Epithelial cell of esophagus (primary cell): ENCODE results near the gene ZAR1.

ENCODE experiments used
- DNase-seq: peaks from one replicate; pipeline ENCODE4 v3.0.0; 2010; ENCODE audit warnings: low read depth
- H3K4me3 ChIP-seq: 2 replicates; pipeline ENCODE4 v1.5.1; 2011; ENCODE audit warnings: mild to moderate bottlenecking, low read length, control low read depth
- TF ChIP-seq, protein P1 (sequence below): IDR thresholded peaks from 2 replicates; pipeline ENCODE4 v1.5.1; 2011; ENCODE audit warnings: low read depth, mild to moderate bottlenecking, low read length, control low read depth, inconsistent platforms; ENCODE audit not compliant: insufficient read depth; ENCODE audit errors: missing control alignments

The ZAR1 gene

GRCh38 chr4:48461000-48461399, 29.1 kb upstream of the ZAR1 start:
- TF ChIP-seq, protein P1, sequence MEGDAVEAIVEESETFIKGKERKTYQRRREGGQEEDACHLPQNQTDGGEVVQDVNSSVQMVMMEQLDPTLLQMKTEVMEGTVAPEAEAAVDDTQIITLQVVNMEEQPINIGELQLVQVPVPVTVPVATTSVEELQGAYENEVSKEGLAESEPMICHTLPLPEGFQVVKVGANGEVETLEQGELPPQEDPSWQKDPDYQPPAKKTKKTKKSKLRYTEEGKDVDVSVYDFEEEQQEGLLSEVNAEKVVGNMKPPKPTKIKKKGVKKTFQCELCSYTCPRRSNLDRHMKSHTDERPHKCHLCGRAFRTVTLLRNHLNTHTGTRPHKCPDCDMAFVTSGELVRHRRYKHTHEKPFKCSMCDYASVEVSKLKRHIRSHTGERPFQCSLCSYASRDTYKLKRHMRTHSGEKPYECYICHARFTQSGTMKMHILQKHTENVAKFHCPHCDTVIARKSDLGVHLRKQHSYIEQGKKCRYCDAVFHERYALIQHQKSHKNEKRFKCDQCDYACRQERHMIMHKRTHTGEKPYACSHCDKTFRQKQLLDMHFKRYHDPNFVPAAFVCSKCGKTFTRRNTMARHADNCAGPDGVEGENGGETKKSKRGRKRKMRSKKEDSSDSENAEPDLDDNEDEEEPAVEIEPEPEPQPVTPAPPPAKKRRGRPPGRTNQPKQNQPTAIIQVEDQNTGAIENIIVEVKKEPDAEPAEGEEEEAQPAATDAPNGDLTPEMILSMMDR: no peak
- DNase-seq: no peak

GRCh38 chr4:48462363-48462762, 27.7 kb upstream of the ZAR1 start:
- DNase-seq: no peak
- TF ChIP-seq, protein P1: no peak
- H3K4me3 ChIP-seq: no peak overlapping the region

More at GRCh38 chr4:48461000-48461399, 29.1 kb upstream of the ZAR1 start:
- H3K4me3 ChIP-seq: no peak overlapping the region

GRCh38 chr4:48467442-48467841, 22.6 kb upstream of the ZAR1 start:
- no peak overlapping the region for H3K4me3 ChIP-seq
- no peak for DNase-seq
- TF ChIP-seq, protein P1: no peak

- TF ChIP-seq, protein P1: no peak
- H3K4me3 ChIP-seq: no peak overlapping the region
- no peak for DNase-seq
These were observed 22.2 kb upstream of the ZAR1 start for GRCh38 chr4:48467891-48468290.

DNA sequence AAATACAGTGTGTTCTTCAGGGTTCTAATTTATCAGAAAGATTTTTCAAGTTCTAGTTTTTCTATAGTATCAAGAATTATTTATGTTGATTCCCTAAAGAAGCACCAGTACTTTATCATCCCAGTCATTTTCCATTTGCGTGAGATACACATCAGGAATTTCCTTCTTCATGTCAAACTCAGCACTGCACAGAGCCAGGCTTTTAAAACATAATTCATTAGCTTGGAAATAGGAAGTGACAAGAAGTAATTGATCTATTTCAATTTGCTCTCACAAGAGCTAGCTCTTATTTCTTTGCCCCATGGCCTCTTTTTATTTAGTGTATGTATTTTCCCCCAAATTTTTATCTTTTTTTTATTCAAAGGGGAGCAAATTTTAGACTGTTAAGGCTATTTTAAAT, 19.9 kb upstream of the ZAR1 start:
- no peak for DNase-seq
- TF ChIP-seq, protein P1: no peak
- no peak overlapping the region for H3K4me3 ChIP-seq

DNA sequence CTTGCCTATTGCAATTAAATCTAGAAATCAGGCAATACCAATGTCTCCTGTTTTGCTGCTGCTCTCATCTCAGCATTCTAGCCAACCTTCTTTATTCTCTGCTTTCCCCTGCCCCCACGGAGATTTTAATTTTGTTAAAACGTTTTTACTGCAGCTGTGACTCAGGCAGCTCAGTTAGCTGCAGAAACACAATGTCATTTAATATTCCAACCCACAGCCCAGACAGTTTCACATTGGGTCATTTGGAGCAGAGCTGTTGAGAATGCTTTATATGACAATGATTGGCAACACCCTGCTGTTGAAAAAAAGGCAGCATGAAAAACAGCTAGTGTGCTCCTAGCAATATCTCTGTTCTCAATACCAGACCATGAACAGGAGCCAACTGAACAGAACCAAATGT, 19.5 kb upstream of the ZAR1 start:
- no peak overlapping the region for H3K4me3 ChIP-seq
- no peak for DNase-seq
- TF ChIP-seq, protein P1: no peak

GRCh38 chr4:48472794-48473193, 17.3 kb upstream of the ZAR1 start:
- TF ChIP-seq, protein P1: no peak
- DNase-seq: no peak
- H3K4me3 ChIP-seq: no peak overlapping the region
